SK-N-SH (cell line): ENCODE results near the gene TOMM40L. TPM values are rescaled to one million over a fixed set of nuclear protein-coding genes. Genes with fewer than 3 reads are reported as not detected.
"Not testable (repeated sequence)": the region's sequence is repeated elsewhere in the genome, so short reads cannot be mapped to it uniquely, and the experiment has no call there.

Source experiments
- CTCF ChIA-PET: fragments of 300-600, 350-600 bp; formaldehyde crosslinking; extraction: SDS; loops from one replicate; lab custom pipeline; 2021; lab: Yijun Ruan, JAX
- POLR2A ChIA-PET: fragments of 350-600 bp; sonication (Branson Sonifier 250); formaldehyde crosslinking; extraction: SDS; loops from one replicate; lab custom pipeline; 2020; ENCODE audit warnings: antibody characterized with exemption, inconsistent platforms; lab: Yijun Ruan, JAX
- DNase-seq: peaks from one replicate; pipeline ENCODE4 v3.0.0; 2012
- H2AFZ ChIP-seq: fragments of 200-600 bp; sonication (generic); 2 replicates; pipeline ENCODE4 v1.8.1; 2016; ENCODE audit warnings: antibody characterized with exemption, mild to moderate bottlenecking, low read depth
- H3F3A ChIP-seq: fragments of 200-600 bp; sonication (generic); replicated peaks from 2 replicates; pipeline ENCODE3; 2016; ENCODE audit warnings: antibody characterized with exemption, mild to moderate bottlenecking; ENCODE audit not compliant: insufficient read depth
- H3K27ac ChIP-seq, 2 experiments: fragments of 200-500 bp in 1 of 2; fragments of 200-600 bp in 1 of 2; sonication (Bioruptor generic) in 1 of 2; sonication (generic), shearing (Covaris generic) in 1 of 2; 2 replicates each; pipeline versions ENCODE4 v1.5.1 to v1.6.1; 2014 to 2016; ENCODE audit warnings: low read depth in 2 of 2, inconsistent platforms in 1 of 2, low read length in 1 of 2, mild to moderate bottlenecking in 1 of 2, mixed read lengths in 1 of 2
- H3K27me3 ChIP-seq: fragments of 200-600 bp; sonication (generic), shearing (Covaris generic); 2 replicates; pipeline ENCODE4 v1.6.1; 2016; ENCODE audit warnings: mixed run types; ENCODE audit not compliant: insufficient read depth
- H3K36me3 ChIP-seq, 2 experiments: fragments of 200-500 bp in 1 of 2; fragments of 200-600 bp in 1 of 2; sonication (Bioruptor generic) in 1 of 2; sonication (generic) in 1 of 2; replicated peaks in 1 of 2; 2 replicates each; pipeline versions ENCODE3 to v1.5.1; 2014 to 2016; ENCODE audit warnings: low read length in 1 of 2, mild to moderate bottlenecking in 1 of 2; ENCODE audit not compliant: insufficient read depth in 2 of 2, control insufficient read depth in 1 of 2
- H3K4me1 ChIP-seq, 2 experiments: fragments of 200-500 bp in 1 of 2; fragments of 200-600 bp in 1 of 2; sonication (Bioruptor generic) in 1 of 2; sonication (generic), shearing (Covaris generic) in 1 of 2; 2 replicates each; pipeline versions ENCODE4 v1.5.1 to v1.6.1; 2014 to 2016; ENCODE audit warnings: low read depth in 1 of 2, low read length in 1 of 2, mixed run types in 1 of 2; ENCODE audit not compliant: insufficient read depth in 2 of 2, control insufficient read depth in 1 of 2
- H3K4me2 ChIP-seq: fragments of 200-600 bp; sonication (generic), shearing (Covaris generic); 2 replicates; pipeline ENCODE4 v1.6.1; 2017; ENCODE audit warnings: mixed run types
- H3K4me3 ChIP-seq, 2 experiments: fragments of 200-500 bp in 1 of 2; fragments of 200-600 bp in 1 of 2; sonication (Bioruptor generic) in 1 of 2; sonication (generic), shearing (Covaris generic) in 1 of 2; 2 replicates each; pipeline versions ENCODE4 v1.5.1 to v1.8.1; 2014 to 2016; ENCODE audit warnings: low read depth in 2 of 2, inconsistent platforms in 1 of 2, low read length in 1 of 2, mild to moderate bottlenecking in 1 of 2, mixed read lengths in 1 of 2, moderate library complexity in 1 of 2
- H3K79me2 ChIP-seq: fragments of 200-600 bp; sonication (generic); 2 replicates; pipeline ENCODE4 v1.8.1; 2017; ENCODE audit warnings: mild to moderate bottlenecking; ENCODE audit not compliant: insufficient read depth
- H3K9ac ChIP-seq: fragments of 200-600 bp; sonication (generic); 2 replicates; pipeline ENCODE4 v1.6.1; 2017; ENCODE audit warnings: mixed run types
- H3K9me2 ChIP-seq: fragments of 200-600 bp; sonication (generic); 2 replicates; pipeline ENCODE4 v1.6.1; 2017; ENCODE audit warnings: mixed run types
- H3K9me3 ChIP-seq: fragments of 200-600 bp; sonication (generic); 2 replicates; pipeline ENCODE4 v1.6.1; 2017; ENCODE audit warnings: mixed run types, mild to moderate bottlenecking, moderate library complexity
- H4K20me1 ChIP-seq: fragments of 200-600 bp; sonication (generic); 2 replicates; pipeline ENCODE4 v1.6.1; 2017; ENCODE audit warnings: mild to moderate bottlenecking, mixed run types; ENCODE audit not compliant: insufficient read depth
- ELF1 ChIP-seq: IDR thresholded peaks from 2 replicates; pipeline ENCODE4 v1.4.0; 2012
- EP300 ChIP-seq, 2 experiments: IDR thresholded peaks; 2 replicates each; pipeline versions ENCODE4 v1.4.0 to v1.6.1; 2012; ENCODE audit warnings: borderline replicate concordance in 1 of 2, low read depth in 1 of 2, low read length in 1 of 2
- FOXM1 ChIP-seq: IDR thresholded peaks from 2 replicates; pipeline ENCODE4 v1.4.0; 2012; ENCODE audit warnings: low read depth, mild to moderate bottlenecking
- GATA2 ChIP-seq: sonication (generic); formaldehyde crosslinking; IDR thresholded peaks from 2 replicates; pipeline ENCODE4 v1.5.0; 2020; ENCODE audit warnings: mild to moderate bottlenecking, missing genetic modification reagents
- MAX ChIP-seq: IDR thresholded peaks from 2 replicates; pipeline ENCODE4 v1.4.0; 2012; ENCODE audit warnings: low read depth
- REST ChIP-seq: IDR thresholded peaks from 2 replicates; pipeline ENCODE4 v1.6.1; 2012; ENCODE audit warnings: mild to moderate bottlenecking, low read depth, low read length, moderate library complexity
- TCF12 ChIP-seq: IDR thresholded peaks from 2 replicates; pipeline ENCODE4 v1.4.0; 2012
- USF1 ChIP-seq: IDR thresholded peaks from 2 replicates; pipeline ENCODE4 v1.4.0; 2012; ENCODE audit warnings: low read depth, borderline replicate concordance
- YY1 ChIP-seq: IDR thresholded peaks from 2 replicates; pipeline ENCODE4 v1.4.0; 2012; ENCODE audit warnings: low read depth, mild to moderate bottlenecking
- WGBS: methylation state at CpG from one replicate; pipeline ENCODE4 v1.1.6; 2017; ENCODE audit warnings: low lambda C conversion rate; 5-methylcytosine and 5-hydroxymethylcytosine counted together
- polyA plus RNA-seq, 3 experiments: library from polyadenylated mRNA; depleted of rRNA; stranded (reverse); fragments of >200 nt; gene quantifications; 2 replicates each; pipeline ENCODE4 v1.2.3, GENCODE V29; 2012

TOMM40L gene
- polyA plus RNA-seq, 1 of the 3 experiments (the other 2 are of a cell fraction): 9.7 TPM

- no peak for TF ChIP-seq REST
- TF ChIP-seq MAX: no peak
- TF ChIP-seq, all 33 proteins: peak for 0
Measured at GRCh38 chr1:161244888-161245287, 19.0 kb downstream of the TOMM40L start (continued).

- H3F3A ChIP-seq, H3K9ac ChIP-seq, H3K27ac ChIP-seq, H3K4me1 ChIP-seq, H3K9me2 ChIP-seq, H2AFZ ChIP-seq, H3K4me2 ChIP-seq, H3K36me3 ChIP-seq, H3K4me3 ChIP-seq, H3K79me2 ChIP-seq, H3K27me3 ChIP-seq, DNase-seq, H4K20me1 ChIP-seq, H3K9me3 ChIP-seq, POLR2A ChIA-PET: not testable (repeated sequence)
- WGBS: 77% methylated on average over 5 of the region's 5 CpGs
- CTCF ChIA-PET: interaction anchor here (1.5 to 3.9 kb wide), 5 partner anchors 9 to 132 kb away, joined by 3 to 19 read pairs (median 5); partner anchors contain the start of genes PCP4L1 and TOMM40L
Measured at GRCh38 chr1:161250100-161250499, 24.2 kb downstream of the TOMM40L start.

GRCh38 chr1:161250829-161251228, 25.0 kb downstream of the TOMM40L start:
- no peaks in the 10 kb centered on the region for H4K20me1 ChIP-seq
- no peak overlapping the region for H3K4me3 ChIP-seq
- no peaks in the 10 kb centered on the region for H3K79me2 ChIP-seq
- no peak overlapping the region for H3K9ac ChIP-seq
- H3K27me3 ChIP-seq: peaks cover 9% of the 10 kb centered on the region; the same call in 1 of the 2 replicates
- H3K27ac ChIP-seq: no peak overlapping the region
- 58% methylated on average over 7 of the region's 7 CpGs for WGBS
- H3F3A ChIP-seq: no peaks in the 10 kb centered on the region
- DNase-seq: no peak
- H3K36me3 ChIP-seq: no peaks in the 10 kb centered on the region
- ChIA-PET POLR2A (no interaction called here), CTCF (interaction anchor here (2.0 to 3.9 kb wide), 2 partner anchors 10 to 23 kb away, joined by 5 to 19 read pairs; no protein-coding TSS in a partner anchor)
- H3K9me2 ChIP-seq: no peaks in the 10 kb centered on the region
- no peak overlapping the region for H3K4me2 ChIP-seq
- no peaks in the 10 kb centered on the region for H3K4me1 ChIP-seq
- no peak overlapping the region for H2AFZ ChIP-seq
- no peaks in the 10 kb centered on the region for H3K9me3 ChIP-seq
- TF ChIP-seq USF1 (no peak), ELF1 (no peak), GATA2 (CRISPR knock-in tag) (no peak), TCF12 (no peak), EP300 (IDR thresholded peaks at IDR 0.05; ENCODE audit: borderline replicate concordance in 1 of 2, low read depth in 1 of 2, low read length in 1 of 2) (no peak), FOXM1 (no peak), YY1 (no peak)
